Measurements from ENCODE around the gene NUP42.

NUP42 gene

GRCh38 chr7:23200331-23200730 is 18.5 kb downstream of the NUP42 start:
- Histone ChIP-seq H3K4me3 (ENCODE audit: low read depth in 1 of 2, low read length in 2 of 2) (no peak overlapping the region), H3K36me3 (ENCODE audit: control insufficient read depth in 1 of 2, insufficient read depth in 2 of 2, low read length in 2 of 2) (peaks cover 22 to 41% of the 10 kb centered on the region in 2 donors), H3K27ac (ENCODE audit: low read depth, low read length) (no peak overlapping the region), H3K9ac (ENCODE audit: low read depth in 1 of 2, low read length in 2 of 2) (no peak overlapping the region), H3K27me3 (ENCODE audit: control insufficient read depth in 1 of 2, insufficient read depth in 2 of 2, low read length in 2 of 2) (no peaks in the 10 kb centered on the region), H3K9me3 (ENCODE audit: control insufficient read depth in 1 of 2, low read length in 2 of 2) (no peaks in the 10 kb centered on the region), H3K4me1 (ENCODE audit: control insufficient read depth in 1 of 2, insufficient read depth in 2 of 2, low read length in 2 of 2) (no peaks in the 10 kb centered on the region)

GRCh38 chr7:23204241-23204640 is 22.4 kb downstream of the NUP42 start:
- Histone ChIP-seq H3K4me3 (ENCODE audit: low read depth in 1 of 2, low read length in 2 of 2) (no peak overlapping the region), H3K4me1 (ENCODE audit: control insufficient read depth in 1 of 2, insufficient read depth in 2 of 2, low read length in 2 of 2) (no peaks in the 10 kb centered on the region), H3K9me3 (ENCODE audit: control insufficient read depth in 1 of 2, low read length in 2 of 2) (no peaks in the 10 kb centered on the region), H3K36me3 (ENCODE audit: control insufficient read depth in 1 of 2, insufficient read depth in 2 of 2, low read length in 2 of 2) (peaks cover 16 to 24% of the 10 kb centered on the region in 2 donors), H3K9ac (ENCODE audit: low read depth in 1 of 2, low read length in 2 of 2) (no peak overlapping the region), H3K27me3 (ENCODE audit: control insufficient read depth in 1 of 2, insufficient read depth in 2 of 2, low read length in 2 of 2) (no peaks in the 10 kb centered on the region), H3K27ac (ENCODE audit: low read depth, low read length) (no peak overlapping the region)

- Histone ChIP-seq H3K36me3 (ENCODE audit: control insufficient read depth in 1 of 2, insufficient read depth in 2 of 2, low read length in 2 of 2) (peaks cover 3 to 11% of the 10 kb centered on the region in 2 donors), H3K9me3 (ENCODE audit: control insufficient read depth in 1 of 2, low read length in 2 of 2) (no peaks in the 10 kb centered on the region), H3K9ac (ENCODE audit: low read depth in 1 of 2, low read length in 2 of 2) (no peak overlapping the region), H3K27ac (ENCODE audit: low read depth, low read length) (no peak overlapping the region), H3K4me1 (ENCODE audit: control insufficient read depth in 1 of 2, insufficient read depth in 2 of 2, low read length in 2 of 2) (no peaks in the 10 kb centered on the region), H3K4me3 (ENCODE audit: low read depth in 1 of 2, low read length in 2 of 2) (no peak overlapping the region), H3K27me3 (ENCODE audit: control insufficient read depth in 1 of 2, insufficient read depth in 2 of 2, low read length in 2 of 2) (no peaks in the 10 kb centered on the region)
Measured at GRCh38 chr7:23205577-23205908, 23.7 kb downstream of the NUP42 start.

DNA sequence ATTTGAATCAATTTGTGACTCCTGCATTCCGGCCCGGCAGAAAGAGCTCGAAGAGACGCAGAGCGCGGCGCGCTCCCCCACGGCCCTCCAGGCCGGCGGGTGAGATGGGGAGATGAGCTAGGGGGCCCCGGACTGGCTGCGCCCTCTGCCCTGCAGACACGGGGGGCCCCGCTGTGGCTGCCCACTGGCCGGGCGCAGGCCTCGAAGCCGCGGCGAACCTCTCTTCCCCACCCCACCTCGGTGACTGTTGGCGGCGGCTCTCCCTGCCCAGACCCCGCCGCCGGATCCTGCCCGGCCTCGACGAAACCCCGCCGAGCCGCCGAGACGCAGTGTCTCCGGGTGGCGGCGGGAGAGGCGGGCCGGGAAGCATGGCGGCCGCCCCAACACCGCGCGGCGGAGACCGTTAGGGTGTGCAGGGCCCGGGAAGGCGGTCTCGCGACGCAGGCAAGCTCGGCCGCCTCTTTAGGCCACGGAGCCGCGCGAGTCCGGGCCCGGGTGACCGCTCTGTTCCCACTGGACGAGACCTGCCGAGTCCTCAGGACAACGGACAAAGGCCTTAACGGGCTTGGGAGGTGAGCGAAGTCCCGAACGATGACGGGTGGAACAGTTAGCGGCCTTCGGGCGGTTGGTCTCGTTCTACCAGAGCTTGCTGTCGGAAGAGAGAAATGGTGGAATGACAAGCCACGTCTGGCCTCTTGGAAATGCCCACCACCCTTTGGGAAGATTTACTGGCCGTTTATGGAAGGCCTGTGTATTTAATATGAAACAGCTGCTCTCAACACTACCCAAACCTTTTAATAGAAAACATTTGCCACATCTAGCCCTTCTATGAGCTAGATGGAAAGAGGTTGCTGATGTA is 24.3 kb downstream of the NUP42 start:
- peak overlapping the region; percentile 56 for H3K27ac ChIP-seq (ENCODE audit: low read depth, low read length)
- no peak overlapping the region for H3K9ac ChIP-seq (ENCODE audit: low read depth in 1 of 2, low read length in 2 of 2)
- no peaks in the 10 kb centered on the region for H3K9me3 ChIP-seq (ENCODE audit: control insufficient read depth in 1 of 2, low read length in 2 of 2)

DNA sequence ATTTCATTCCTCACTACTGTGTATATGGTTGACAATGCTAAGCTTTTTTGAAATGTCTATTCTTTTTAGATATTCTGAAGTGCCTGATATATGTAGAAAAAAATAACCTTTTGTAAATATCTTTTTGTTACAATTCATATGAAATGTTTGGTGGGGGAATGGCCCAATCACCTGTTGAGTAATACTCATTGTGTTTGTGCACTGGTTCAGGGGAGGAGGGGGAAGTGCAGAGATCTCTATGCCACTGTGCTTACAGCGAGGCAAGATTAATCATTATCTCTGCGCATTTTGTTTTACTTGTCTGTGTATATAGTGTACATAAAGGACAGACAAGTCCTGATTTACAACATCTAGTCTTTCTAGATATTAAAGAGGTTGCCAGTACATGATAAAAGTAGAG is 25.2 kb downstream of the NUP42 start:
- H3K27me3 ChIP-seq (ENCODE audit: control insufficient read depth in 1 of 2, insufficient read depth in 2 of 2, low read length in 2 of 2): no peaks in the 10 kb centered on the region
- H3K36me3 ChIP-seq (ENCODE audit: control insufficient read depth in 1 of 2, insufficient read depth in 2 of 2, low read length in 2 of 2): no peaks in the 10 kb centered on the region
- H3K4me3 ChIP-seq (ENCODE audit: low read depth in 1 of 2, low read length in 2 of 2): no peak overlapping the region
- H3K4me1 ChIP-seq (ENCODE audit: control insufficient read depth in 1 of 2, insufficient read depth in 2 of 2, low read length in 2 of 2): no peaks in the 10 kb centered on the region
- no peak overlapping the region for H3K27ac ChIP-seq (ENCODE audit: low read depth, low read length)
- H3K9ac ChIP-seq (ENCODE audit: low read depth in 1 of 2, low read length in 2 of 2): no peak overlapping the region
- H3K9me3 ChIP-seq (ENCODE audit: control insufficient read depth in 1 of 2, low read length in 2 of 2): no peaks in the 10 kb centered on the region

More for the DNA sequence above, 24.3 kb downstream of the NUP42 start:
- Histone ChIP-seq H3K27me3 (ENCODE audit: control insufficient read depth in 1 of 2, insufficient read depth in 2 of 2, low read length in 2 of 2) (no peaks in the 10 kb centered on the region), H3K4me1 (ENCODE audit: control insufficient read depth in 1 of 2, insufficient read depth in 2 of 2, low read length in 2 of 2) (no peaks in the 10 kb centered on the region), H3K4me3 (ENCODE audit: low read depth in 1 of 2, low read length in 2 of 2) (peak overlapping the region in 1 of 2 donors; percentile 40), H3K36me3 (ENCODE audit: control insufficient read depth in 1 of 2, insufficient read depth in 2 of 2, low read length in 2 of 2) (peaks cover 0 to 5% of the 10 kb centered on the region in 2 donors)

DNA sequence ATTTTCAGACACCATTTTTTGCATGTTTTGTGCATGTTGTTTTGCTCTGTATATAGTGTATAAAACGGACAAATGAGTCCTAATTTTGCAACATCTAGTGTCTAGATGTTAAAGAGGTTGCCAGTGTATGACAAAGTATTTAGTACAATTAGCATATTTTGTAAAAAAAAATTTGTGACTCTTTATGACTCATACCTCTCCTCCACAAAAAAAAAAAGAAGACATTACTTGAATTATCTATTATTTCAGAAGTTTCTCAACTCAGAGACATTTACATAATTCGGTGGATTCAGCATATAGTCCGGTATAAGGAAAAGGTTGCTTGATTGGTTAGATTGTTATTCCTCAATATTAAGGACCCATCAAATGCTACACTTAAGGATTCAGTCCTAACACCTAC is 26.0 kb downstream of the NUP42 start:
- Histone ChIP-seq H3K27me3 (ENCODE audit: control insufficient read depth in 1 of 2, insufficient read depth in 2 of 2, low read length in 2 of 2) (no peaks in the 10 kb centered on the region), H3K4me1 (ENCODE audit: control insufficient read depth in 1 of 2, insufficient read depth in 2 of 2, low read length in 2 of 2) (no peaks in the 10 kb centered on the region), H3K4me3 (ENCODE audit: low read depth in 1 of 2, low read length in 2 of 2) (no peak overlapping the region), H3K9ac (ENCODE audit: low read depth in 1 of 2, low read length in 2 of 2) (no peak overlapping the region), H3K9me3 (ENCODE audit: control insufficient read depth in 1 of 2, low read length in 2 of 2) (no peaks in the 10 kb centered on the region), H3K36me3 (ENCODE audit: control insufficient read depth in 1 of 2, insufficient read depth in 2 of 2, low read length in 2 of 2) (no peaks in the 10 kb centered on the region), H3K27ac (ENCODE audit: low read depth, low read length) (no peak overlapping the region)

GRCh38 chr7:23208316-23208715 is 26.5 kb downstream of the NUP42 start:
- Histone ChIP-seq H3K4me1 (ENCODE audit: control insufficient read depth in 1 of 2, insufficient read depth in 2 of 2, low read length in 2 of 2) (no peaks in the 10 kb centered on the region), H3K9ac (ENCODE audit: low read depth in 1 of 2, low read length in 2 of 2) (no peak overlapping the region), H3K27me3 (ENCODE audit: control insufficient read depth in 1 of 2, insufficient read depth in 2 of 2, low read length in 2 of 2) (no peaks in the 10 kb centered on the region), H3K4me3 (ENCODE audit: low read depth in 1 of 2, low read length in 2 of 2) (no peak overlapping the region), H3K36me3 (ENCODE audit: control insufficient read depth in 1 of 2, insufficient read depth in 2 of 2, low read length in 2 of 2) (no peaks in the 10 kb centered on the region), H3K27ac (ENCODE audit: low read depth, low read length) (no peak overlapping the region), H3K9me3 (ENCODE audit: control insufficient read depth in 1 of 2, low read length in 2 of 2) (no peaks in the 10 kb centered on the region)

DNA sequence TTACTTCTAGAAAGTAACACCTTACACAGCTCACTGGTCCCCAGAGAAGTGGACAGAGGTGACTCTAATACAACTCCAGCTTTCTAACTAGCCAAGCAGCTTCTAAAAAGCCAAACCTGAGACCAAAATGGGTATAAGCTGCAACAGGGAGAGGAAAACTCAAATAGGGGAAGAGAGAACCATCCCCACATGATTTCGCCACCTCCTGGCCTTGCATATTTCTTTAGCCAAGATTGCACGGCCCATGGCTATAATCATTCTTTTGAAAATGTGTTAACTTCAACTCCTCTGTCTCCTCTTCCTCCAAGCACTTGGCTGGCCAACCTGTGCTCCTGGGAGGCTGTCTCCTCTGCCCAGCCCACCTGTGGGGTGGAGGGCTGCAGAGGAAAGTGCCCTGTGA is 28.7 kb downstream of the NUP42 start:
- no peaks in the 10 kb centered on the region for H3K27me3 ChIP-seq (ENCODE audit: control insufficient read depth in 1 of 2, insufficient read depth in 2 of 2, low read length in 2 of 2)
- H3K4me1 ChIP-seq (ENCODE audit: control insufficient read depth in 1 of 2, insufficient read depth in 2 of 2, low read length in 2 of 2): peaks cover 0 to 3% of the 10 kb centered on the region in 2 donors
- H3K36me3 ChIP-seq (ENCODE audit: control insufficient read depth in 1 of 2, insufficient read depth in 2 of 2, low read length in 2 of 2): no peaks in the 10 kb centered on the region
- H3K9me3 ChIP-seq (ENCODE audit: control insufficient read depth in 1 of 2, low read length in 2 of 2): no peaks in the 10 kb centered on the region
- no peak overlapping the region for H3K4me3 ChIP-seq (ENCODE audit: low read depth in 1 of 2, low read length in 2 of 2)
- H3K27ac ChIP-seq (ENCODE audit: low read depth, low read length): no peak overlapping the region
- no peak overlapping the region for H3K9ac ChIP-seq (ENCODE audit: low read depth in 1 of 2, low read length in 2 of 2)

- no peak overlapping the region for H3K27ac ChIP-seq (ENCODE audit: low read depth, low read length)
- H3K36me3 ChIP-seq (ENCODE audit: control insufficient read depth in 1 of 2, insufficient read depth in 2 of 2, low read length in 2 of 2): no peaks in the 10 kb centered on the region
- H3K9me3 ChIP-seq (ENCODE audit: control insufficient read depth in 1 of 2, low read length in 2 of 2): no peaks in the 10 kb centered on the region
- peaks cover 0 to 3% of the 10 kb centered on the region in 2 donors for H3K4me1 ChIP-seq (ENCODE audit: control insufficient read depth in 1 of 2, insufficient read depth in 2 of 2, low read length in 2 of 2)
- H3K27me3 ChIP-seq (ENCODE audit: control insufficient read depth in 1 of 2, insufficient read depth in 2 of 2, low read length in 2 of 2): no peaks in the 10 kb centered on the region
- no peak overlapping the region for H3K9ac ChIP-seq (ENCODE audit: low read depth in 1 of 2, low read length in 2 of 2)
- no peak overlapping the region for H3K4me3 ChIP-seq (ENCODE audit: low read depth in 1 of 2, low read length in 2 of 2)
Measured at GRCh38 chr7:23211589-23211988, 29.7 kb downstream of the NUP42 start.

GRCh38 chr7:23212395-23212794 is 30.5 kb downstream of the NUP42 start:
- H3K27me3 ChIP-seq (ENCODE audit: control insufficient read depth in 1 of 2, insufficient read depth in 2 of 2, low read length in 2 of 2): no peaks in the 10 kb centered on the region
- no peak overlapping the region for H3K27ac ChIP-seq (ENCODE audit: low read depth, low read length)
- H3K36me3 ChIP-seq (ENCODE audit: control insufficient read depth in 1 of 2, insufficient read depth in 2 of 2, low read length in 2 of 2): no peaks in the 10 kb centered on the region
- H3K4me1 ChIP-seq (ENCODE audit: control insufficient read depth in 1 of 2, insufficient read depth in 2 of 2, low read length in 2 of 2): peaks cover 0 to 3% of the 10 kb centered on the region in 2 donors
- H3K4me3 ChIP-seq (ENCODE audit: low read depth in 1 of 2, low read length in 2 of 2): no peak overlapping the region
- no peaks in the 10 kb centered on the region for H3K9me3 ChIP-seq (ENCODE audit: control insufficient read depth in 1 of 2, low read length in 2 of 2)
- no peak overlapping the region for H3K9ac ChIP-seq (ENCODE audit: low read depth in 1 of 2, low read length in 2 of 2)

Measured in duodenal mucosa (tissue), 2 donors.